Right lung (tissue), 10 donors: Measurements from ENCODE around the gene NLRP3. TPM values are rescaled to one million over a fixed set of nuclear protein-coding genes. Genes with fewer than 3 reads are reported as not detected.
"Not testable (repeated sequence)": the region's sequence is repeated elsewhere in the genome, so short reads cannot be mapped to it uniquely, and the experiment has no call there.

Source experiments
- DNase-seq, 2 donors: peaks; one replicate each; pipeline ENCODE4 v3.0.0-alpha.2; 2013
- long read RNA-seq, 8 donors: transcript quantifications; one replicate each; lab custom pipeline, GENCODE V29; 2026
- polyA plus RNA-seq, 5 donors: library from polyadenylated mRNA; unstranded; fragments of 120-200 nt; gene quantifications; one replicate each; pipeline versions ENCODE4 v1.2.1 to v1.2.3, GENCODE V29; 2013; ENCODE audit warnings: inconsistent platforms in 1 of 5, low replicate concordance in 1 of 5; ENCODE audit not compliant: insufficient read length in 5 of 5, insufficient read depth in 1 of 5

NLRP3 gene
- polyA plus RNA-seq = 1 to 10 TPM; 1.1 to 1.2 (median 1.2) TPM
- long read RNA-seq, donor 1 = 0 reads
- long read RNA-seq, donor 2 = 0 reads
- long read RNA-seq, donor 3 = 0 reads
- long read RNA-seq, donor 4 = 0 reads
- long read RNA-seq, donor 5 = 0 reads
- long read RNA-seq, donor 6 = 0 reads
- long read RNA-seq, donor 7, partial matches to known transcripts = 0 of 1 reads
- long read RNA-seq, donor 7, other reads (novel, unspliced or antisense) = 0 of 1 reads
- long read RNA-seq, donor 8 = 0 reads

- peak in 1 of 2 donors; percentile 9 for DNase-seq
Measured at GRCh38 chr1:247415423-247416361, at the start of gene NLRP3. Gene NLRP3, plus strand, starts transcription at chr1:247416173. Its CDS starts 2,628 bp downstream, at chr1:247418801.

GRCh38 chr1:247366345-247366744 lies 49.6 kb upstream of the NLRP3 start:
- not testable (repeated sequence) for DNase-seq

DNA sequence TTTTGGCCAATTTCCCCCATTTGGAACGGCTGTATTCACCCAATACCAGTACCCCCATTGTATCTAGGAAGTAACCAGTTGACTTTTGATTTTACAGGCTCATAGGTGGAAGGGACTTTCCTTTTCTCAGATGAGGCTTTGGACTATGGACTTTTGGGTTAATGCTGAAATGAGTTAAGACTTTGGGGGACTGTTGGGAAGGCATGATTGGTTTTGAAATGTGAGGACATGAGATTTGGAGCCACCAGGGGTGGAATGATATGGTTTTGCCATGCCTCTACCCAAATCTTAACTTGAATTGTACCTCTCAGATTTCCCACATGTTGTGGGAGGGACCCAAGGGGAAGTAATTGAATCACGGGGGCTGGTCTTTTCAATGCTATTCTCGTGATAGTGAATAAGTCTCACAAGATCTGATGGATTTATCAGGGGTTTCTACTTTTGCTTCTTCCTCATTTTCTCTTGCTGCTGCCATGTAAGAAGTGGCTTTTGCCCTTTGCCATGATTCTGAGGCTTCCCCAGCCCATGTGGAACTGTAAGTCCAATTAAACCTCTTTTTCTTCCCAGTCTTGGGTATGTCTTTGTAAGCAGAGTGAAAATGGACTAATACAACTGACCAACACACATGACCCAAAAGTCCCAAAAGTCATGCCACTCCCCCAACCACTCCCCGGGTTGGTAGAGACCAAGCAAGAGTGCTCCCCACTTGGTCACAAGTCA lies 48.9 kb upstream of the NLRP3 start:
- DNase-seq = no peak

- DNase-seq = no peak
Measured at GRCh38 chr1:247367786-247368422, 48.1 kb upstream of the NLRP3 start.

- no peak for DNase-seq
Measured at GRCh38 chr1:247368490-247369145, 47.4 kb upstream of the NLRP3 start.

DNA sequence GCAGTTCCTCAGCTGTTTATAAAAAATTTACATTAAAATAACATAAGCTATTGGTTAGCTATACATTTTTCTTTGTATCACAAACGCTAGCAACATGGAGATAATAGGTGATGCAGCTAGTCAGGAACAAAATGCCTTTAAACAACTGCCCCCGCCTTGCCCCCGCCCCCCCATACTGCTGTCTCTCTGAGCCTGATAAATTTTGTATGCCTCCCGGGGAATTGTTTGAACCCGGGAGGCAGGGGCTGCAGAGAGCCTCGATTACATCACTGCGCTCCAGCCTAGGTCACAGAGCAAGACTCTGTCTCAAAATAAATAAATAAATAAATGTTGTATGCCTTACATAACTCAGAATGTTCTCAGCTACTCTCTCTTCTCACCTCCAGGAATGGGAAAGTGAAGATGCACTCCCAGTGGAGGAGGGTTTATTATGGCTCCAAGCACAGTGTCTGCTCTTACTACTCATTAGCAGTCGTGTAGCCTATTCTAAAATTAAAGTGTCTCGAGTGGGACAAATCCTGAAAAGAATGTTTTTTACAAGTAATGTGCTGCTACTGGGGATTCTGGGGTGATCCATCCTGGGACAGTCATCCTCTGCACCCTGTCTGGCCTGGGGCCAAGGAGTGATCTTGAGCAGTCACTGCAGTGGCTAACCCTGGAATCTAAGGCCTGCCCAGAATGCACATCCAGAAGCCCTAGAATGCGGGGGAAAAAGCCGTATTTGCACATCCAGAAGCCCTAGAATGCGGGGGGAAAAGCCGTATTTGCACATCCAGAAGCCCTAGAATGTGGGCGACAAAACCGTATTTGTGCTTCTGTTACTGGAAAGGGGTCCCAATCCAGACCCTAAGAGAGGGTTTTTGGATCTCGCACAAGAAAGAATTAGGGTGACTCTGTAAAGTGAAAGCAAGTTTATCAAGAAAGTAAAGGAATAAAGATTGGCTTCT lies 44.9 kb upstream of the NLRP3 start:
- DNase-seq = no peak

GRCh38 chr1:247371801-247372259 lies 44.1 kb upstream of the NLRP3 start:
- DNase-seq = no peak

DNA sequence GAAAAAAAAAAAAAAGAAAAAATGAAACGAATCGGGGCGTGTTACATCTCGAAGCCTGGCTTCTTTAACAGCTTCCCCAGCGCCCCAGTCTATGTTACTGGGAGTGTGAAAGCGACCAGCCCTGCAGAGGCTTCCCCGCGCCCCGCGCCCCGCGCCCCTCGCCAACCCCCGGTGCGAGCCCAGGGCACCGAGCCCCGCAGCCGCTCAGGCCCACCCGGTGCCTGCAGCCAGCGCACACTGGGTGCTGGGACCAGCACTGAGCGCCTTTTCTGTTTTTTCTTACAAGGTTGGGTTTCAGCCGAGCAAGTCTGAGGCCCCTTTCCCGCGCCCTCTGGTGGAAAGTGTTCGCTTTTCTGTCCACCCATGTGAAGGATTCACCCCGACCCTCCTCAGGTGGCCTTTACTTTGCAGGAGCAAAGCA lies 42.2 kb upstream of the NLRP3 start:
- peak in 1 of 2 donors; percentile 25 for DNase-seq

DNA sequence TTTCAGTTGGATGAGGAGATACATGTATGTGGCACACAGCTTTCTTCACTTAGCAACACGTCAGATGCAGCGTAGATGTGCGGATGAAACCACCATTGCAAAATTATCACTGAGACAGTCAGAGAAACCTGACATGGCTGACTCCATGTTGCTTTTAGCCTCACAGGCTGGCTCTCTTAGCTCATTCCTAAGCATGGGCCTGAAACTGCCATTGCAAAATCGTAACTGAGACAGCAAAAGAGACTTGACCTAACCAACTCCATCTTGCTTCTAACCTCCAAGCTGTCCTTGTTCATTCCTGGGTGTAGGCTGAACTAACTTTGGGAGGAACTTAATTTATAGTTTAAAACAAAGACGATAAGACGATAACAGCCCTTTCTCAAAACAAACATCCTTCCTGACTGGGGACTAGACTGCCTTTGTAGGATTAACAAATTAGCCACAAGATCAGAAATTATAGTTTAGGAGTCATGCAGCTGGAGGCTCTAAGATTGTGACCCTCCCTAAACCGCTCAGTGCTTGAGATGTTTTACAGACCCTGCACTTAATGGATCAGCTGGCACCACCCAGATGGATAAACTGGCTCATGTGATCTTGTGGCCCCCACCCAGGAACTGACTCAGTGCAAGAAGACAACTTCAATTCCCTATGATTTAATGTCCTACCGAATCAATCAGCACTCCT lies 41.2 kb upstream of the NLRP3 start:
- DNase-seq = not testable (repeated sequence)

DNA sequence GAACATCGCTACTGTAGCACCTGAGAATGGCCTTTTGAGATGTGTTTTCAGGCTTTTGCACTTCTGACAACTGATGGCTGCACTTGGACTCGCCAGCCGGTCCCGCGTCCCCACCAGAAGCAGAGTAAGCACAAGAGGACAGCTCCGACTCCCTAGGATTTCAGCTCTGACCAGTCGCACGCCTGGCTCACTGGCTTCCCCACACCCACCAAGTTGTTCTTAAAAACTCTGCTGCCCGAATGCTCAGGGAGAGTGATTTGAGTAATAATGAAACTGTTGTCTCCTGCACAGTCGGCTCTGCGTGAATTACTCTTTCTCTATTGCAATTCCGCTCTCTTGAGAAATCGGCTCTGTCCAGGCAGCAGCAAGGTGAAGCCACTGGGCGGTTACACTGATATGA lies 40.2 kb upstream of the NLRP3 start:
- no peak for DNase-seq

DNA sequence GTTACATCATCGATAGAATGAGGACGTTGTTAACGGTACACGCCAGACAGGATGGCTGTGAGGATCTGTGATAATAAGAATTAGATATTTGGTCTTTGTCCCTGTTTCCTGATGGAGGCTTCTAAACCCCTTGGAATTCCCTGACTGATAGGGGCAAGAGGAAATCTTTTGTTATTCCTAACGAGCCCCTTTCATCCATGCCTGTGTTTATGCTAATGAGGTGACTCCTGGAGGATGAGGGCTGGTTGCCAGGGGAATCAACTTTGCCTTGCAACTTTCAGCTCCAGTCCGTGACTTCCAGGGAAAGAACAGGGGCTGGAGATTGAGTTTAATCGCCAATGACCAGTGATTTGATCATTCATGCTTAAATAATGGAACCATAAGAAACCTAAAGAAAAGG lies 39.3 kb upstream of the NLRP3 start:
- DNase-seq = no peak

DNA sequence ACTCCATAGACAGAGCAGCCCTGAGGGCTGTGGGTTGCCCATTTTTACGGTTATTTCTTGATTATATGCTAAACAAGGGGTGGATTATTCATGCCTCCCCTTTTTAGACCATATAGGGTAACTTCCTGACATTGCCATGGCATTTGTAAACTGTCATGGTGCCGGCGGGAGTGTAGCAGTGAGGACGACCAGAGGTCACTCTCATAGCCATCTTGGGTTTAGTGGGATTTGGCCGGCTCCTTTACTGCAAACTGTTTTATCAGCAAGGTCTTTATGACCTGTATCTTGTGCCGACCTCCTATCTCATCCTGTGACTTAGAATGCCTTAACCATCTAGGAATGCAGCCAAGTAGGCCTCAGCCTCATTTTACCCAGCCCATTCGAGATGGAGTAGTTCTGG lies 38.3 kb upstream of the NLRP3 start:
- DNase-seq = not testable (repeated sequence)

- DNase-seq = no peak
Measured at GRCh38 chr1:247378334-247379073, 37.5 kb upstream of the NLRP3 start.

DNA sequence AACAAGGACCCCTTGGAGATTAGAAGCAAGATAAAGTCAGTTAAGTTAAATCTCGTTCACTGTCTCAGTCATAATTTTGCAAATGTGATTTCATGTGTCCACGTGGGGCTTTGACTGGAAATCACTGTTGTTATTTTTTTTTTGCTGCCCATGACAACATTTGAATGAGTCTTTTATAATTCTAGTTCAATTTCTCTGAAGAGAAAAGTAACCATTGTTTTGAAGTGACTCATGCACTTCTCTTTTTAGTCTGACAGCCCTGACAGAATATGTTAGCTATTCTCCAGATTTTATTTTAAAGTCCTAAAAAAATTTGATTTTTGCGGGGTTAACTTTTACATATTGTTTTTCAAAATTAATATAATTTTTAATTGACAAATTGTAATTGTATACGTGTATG lies 30.7 kb upstream of the NLRP3 start:
- no peak for DNase-seq

DNA sequence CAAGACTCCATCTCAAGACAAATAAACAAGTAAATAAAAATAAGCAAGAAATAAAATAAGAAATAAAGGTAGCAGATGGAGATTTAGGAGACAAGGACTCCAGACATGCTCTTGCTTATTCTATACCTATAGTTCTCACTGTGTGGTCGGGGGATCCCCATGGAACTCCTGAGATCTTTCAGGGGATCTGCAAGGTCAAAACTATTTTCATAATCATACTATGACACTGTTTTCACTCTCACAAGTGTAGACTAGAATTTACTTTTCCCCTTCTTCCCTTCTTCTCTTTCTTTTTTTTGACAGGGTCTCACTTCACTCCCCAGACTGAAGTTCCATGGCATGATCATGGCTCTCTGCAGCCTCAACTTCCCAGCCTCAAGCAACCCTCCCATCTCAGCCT lies 29.8 kb upstream of the NLRP3 start:
- no peak for DNase-seq

DNA sequence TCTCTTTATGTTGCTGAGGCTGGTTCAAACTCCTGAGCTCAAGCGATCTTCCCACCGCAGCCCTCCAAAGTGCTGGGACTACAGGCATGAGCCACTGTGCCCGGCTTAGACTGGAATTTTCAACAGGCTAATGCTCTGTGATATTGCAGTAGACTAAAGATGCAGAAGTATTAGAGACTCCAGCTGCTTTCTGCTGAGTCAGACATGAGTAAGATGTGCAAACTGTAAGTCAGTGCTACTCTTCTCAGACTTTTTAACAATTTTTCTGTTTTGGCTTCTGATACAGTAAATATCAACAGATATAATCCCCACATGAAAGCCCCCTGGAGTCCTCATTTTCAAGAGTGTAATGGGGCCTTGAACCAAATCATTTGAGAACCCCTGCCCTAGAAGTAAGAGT lies 29.3 kb upstream of the NLRP3 start:
- no peak for DNase-seq

- no peak for DNase-seq
Measured at GRCh38 chr1:247387096-247387495, 28.9 kb upstream of the NLRP3 start.

DNA sequence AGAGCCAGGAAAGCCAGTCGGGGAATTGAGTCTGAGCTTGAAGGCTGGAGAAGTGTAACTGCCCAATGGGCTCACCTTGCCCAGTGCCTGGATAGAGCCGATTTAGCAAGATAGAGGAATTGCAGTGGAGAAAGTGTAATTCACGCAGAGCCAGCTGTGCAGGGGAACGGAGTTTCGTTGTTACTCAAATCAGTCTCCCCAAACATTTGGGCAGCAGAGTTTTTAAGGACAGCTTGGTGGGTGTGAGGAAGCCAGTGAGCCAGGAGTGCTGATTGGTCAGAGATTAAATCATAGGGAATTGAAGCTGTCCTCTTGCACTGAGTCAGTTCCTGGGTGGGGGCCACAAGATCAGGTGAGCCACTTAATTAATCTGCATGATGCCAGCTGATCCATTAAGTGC lies 28.4 kb upstream of the NLRP3 start:
- no peak for DNase-seq
